ENCODE measurements around the gene DNAJC5G. TPM values are rescaled to one million over a fixed set of nuclear protein-coding genes. Genes with fewer than 3 reads are reported as not detected.
A peak's percentile ranks its signal among the peaks of the same experiment; 100 is the strongest.

Gene DNAJC5G
- total RNA-seq, 1 experiment from 2014 or later: not detected

DNA sequence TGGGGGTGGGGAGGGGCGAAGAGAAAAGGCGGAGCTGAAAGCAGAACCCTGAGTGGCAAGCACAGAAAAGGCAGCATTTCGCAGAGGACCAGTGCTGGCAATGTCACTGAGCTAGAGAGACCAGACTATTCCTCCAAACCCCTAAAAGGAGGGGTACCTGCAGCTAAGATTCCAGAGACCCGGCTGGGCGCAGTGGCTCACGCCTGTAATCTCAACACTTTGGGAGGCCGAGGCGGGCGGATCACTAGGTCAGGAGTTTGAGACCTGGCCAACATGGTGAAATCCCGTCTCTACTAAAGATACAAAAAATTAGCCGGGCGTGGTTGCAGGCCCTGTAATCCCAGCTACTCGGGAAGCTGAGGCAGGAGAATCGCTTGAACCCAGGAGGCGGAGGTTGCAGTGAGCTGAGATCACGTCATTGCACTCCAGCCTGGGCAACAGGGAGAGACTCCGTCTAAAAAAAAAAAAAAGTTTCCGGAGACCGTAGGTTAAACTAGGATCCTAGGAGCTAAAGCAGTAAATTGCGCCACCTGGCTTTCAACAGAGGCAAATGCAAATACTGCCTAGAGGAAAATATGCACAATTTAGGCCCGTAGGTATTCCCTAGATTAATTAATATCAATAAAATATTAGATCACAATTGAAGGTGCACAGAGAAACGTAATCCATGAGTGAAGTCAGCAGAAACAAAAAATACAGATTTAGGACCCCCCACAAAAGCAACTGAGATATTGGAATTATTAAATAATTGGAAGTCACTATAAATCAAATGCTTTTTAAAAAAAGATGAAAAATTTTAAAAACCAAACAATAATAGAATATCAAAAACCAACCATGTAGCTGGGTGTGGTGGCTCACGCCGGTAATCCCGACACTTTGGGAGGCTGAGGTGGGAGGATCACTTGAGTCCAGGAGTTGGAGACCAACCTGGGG, 28.1 kb downstream of the DNAJC5G start:
- no peaks in the 10 kb centered on the region for H3K9me3 Mint-ChIP-seq (ENCODE audit: unreplicated experiment)
- H3K27ac Mint-ChIP-seq (ENCODE audit: low read depth, unreplicated experiment): no peak overlapping the region
- H3K4me1 Mint-ChIP-seq (ENCODE audit: insufficient read depth, unreplicated experiment): no peaks in the 10 kb centered on the region
- no TSS peak for BruUV-seq (replicated peaks)
- H3K27me3 Mint-ChIP-seq (ENCODE audit: insufficient read depth, unreplicated experiment): no peaks in the 10 kb centered on the region
- TF ChIP-seq CTCF (IDR thresholded peaks at IDR 0.05; ENCODE audit: unreplicated experiment): peak; percentile 76
- intact Hi-C loops (cut with micrococcal nuclease): loop anchor here (1.0 kb wide), 2 partner anchors 23 to 205 kb away; no protein-coding TSS in a partner anchor
- CTCF ChIA-PET: interaction anchor here (0.6 to 5.0 kb wide), 44 partner anchors 9 to 697 kb away, joined by 3 to 52 read pairs (median 4); partner anchors contain the start of genes KHK, MPV17 and TRIM54
- POLR2A ChIA-PET: interaction anchor here (0.7 to 3.6 kb wide), 14 partner anchors 10 to 252 kb away, joined by 3 to 19 read pairs (median 4); partner anchors contain the start of genes AGBL5, ATRAID, MPV17 and SLC5A6
- H3K36me3 Mint-ChIP-seq (ENCODE audit: insufficient read depth, unreplicated experiment): no peaks in the 10 kb centered on the region
- peak; percentile 77 for DNase-seq (ENCODE audit: unreplicated experiment)
- peak overlapping the region; percentile 31 for H3K4me3 Mint-ChIP-seq (ENCODE audit: unreplicated experiment)

GRCh38 chr2:27304488-27305240, 29.4 kb downstream of the DNAJC5G start:
- H3K9me3 Mint-ChIP-seq (ENCODE audit: unreplicated experiment): no peaks in the 10 kb centered on the region
- CTCF ChIA-PET: interaction anchor here (0.6 to 5.0 kb wide), 14 partner anchors 13 to 343 kb away, joined by 3 to 52 read pairs (median 11); partner anchors contain the start of genes KHK, MPV17 and TRIM54
- peaks cover 10% of the 10 kb centered on the region for H3K36me3 Mint-ChIP-seq (ENCODE audit: insufficient read depth, unreplicated experiment)
- H3K27ac Mint-ChIP-seq (ENCODE audit: low read depth, unreplicated experiment): no peak overlapping the region
- TF ChIP-seq CTCF (IDR thresholded peaks at IDR 0.05; ENCODE audit: unreplicated experiment): no peak
- no peaks in the 10 kb centered on the region for H3K27me3 Mint-ChIP-seq (ENCODE audit: insufficient read depth, unreplicated experiment)
- POLR2A ChIA-PET: interaction anchor here (1.0 to 3.6 kb wide), 2 partner anchors 11 to 18 kb away, joined by 4 to 13 read pairs; partner anchors contain the start of gene MPV17
- H3K4me1 Mint-ChIP-seq (ENCODE audit: insufficient read depth, unreplicated experiment): no peaks in the 10 kb centered on the region
- intact Hi-C loops (cut with micrococcal nuclease): no loop called here
- BruUV-seq (replicated peaks): no TSS peak
- H3K4me3 Mint-ChIP-seq (ENCODE audit: unreplicated experiment): no peak overlapping the region
- no peak for DNase-seq (ENCODE audit: unreplicated experiment)

DNA sequence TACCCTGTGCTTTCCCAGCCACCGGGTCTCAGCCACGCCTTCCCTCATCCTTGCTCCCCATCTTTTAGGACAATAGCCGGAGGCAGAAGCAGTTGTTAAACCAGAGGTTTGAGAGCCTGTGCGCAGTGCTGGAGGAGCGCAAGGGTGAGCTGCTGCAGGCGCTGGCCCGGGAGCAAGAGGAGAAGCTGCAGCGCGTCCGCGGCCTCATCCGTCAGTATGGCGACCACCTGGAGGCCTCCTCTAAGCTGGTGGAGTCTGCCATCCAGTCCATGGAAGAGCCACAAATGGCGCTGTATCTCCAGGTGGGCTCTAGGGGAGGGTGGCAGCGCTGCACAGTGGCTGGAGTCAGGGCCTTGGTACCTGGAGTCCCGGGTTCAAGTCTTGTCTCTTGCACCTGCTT, 30.3 kb downstream of the DNAJC5G start:
- H3K4me1 Mint-ChIP-seq (ENCODE audit: insufficient read depth, unreplicated experiment): no peaks in the 10 kb centered on the region
- POLR2A ChIA-PET: interaction anchor here (3.6 kb wide), 1 partner anchor 17 kb away, joined by 13 read pairs; the partner anchor contains the start of gene MPV17
- peaks cover 14% of the 10 kb centered on the region for H3K36me3 Mint-ChIP-seq (ENCODE audit: insufficient read depth, unreplicated experiment)
- no peaks in the 10 kb centered on the region for H3K9me3 Mint-ChIP-seq (ENCODE audit: unreplicated experiment)
- TF ChIP-seq CTCF (IDR thresholded peaks at IDR 0.05; ENCODE audit: unreplicated experiment): no peak
- CTCF ChIA-PET: interaction anchor here (0.6 to 5.0 kb wide), 6 partner anchors 10 to 206 kb away, joined by 3 to 52 read pairs (median 5); no protein-coding TSS in a partner anchor
- no peaks in the 10 kb centered on the region for H3K27me3 Mint-ChIP-seq (ENCODE audit: insufficient read depth, unreplicated experiment)
- DNase-seq (ENCODE audit: unreplicated experiment): no peak
- intact Hi-C loops (cut with micrococcal nuclease): no loop called here
- no peak overlapping the region for H3K27ac Mint-ChIP-seq (ENCODE audit: low read depth, unreplicated experiment)
- no peak overlapping the region for H3K4me3 Mint-ChIP-seq (ENCODE audit: unreplicated experiment)
- no TSS peak for BruUV-seq (replicated peaks)
